ENCODE data around the gene RAB21.

GRCh38 chr12:71710276-71711125, 44.2 kb upstream of the RAB21 start:
- no peak for TF ChIP-seq CTCF (IDR thresholded peaks at IDR 0.05; ENCODE audit: low read depth, low read length, missing input control)
- no peak for TF ChIP-seq GABPA (IDR thresholded peaks at IDR 0.05 in 1 of 2, conservative IDR thresholded peaks at IDR 0.05 in 1 of 2)
- no peak for TF ChIP-seq ATF3 (IDR thresholded peaks at IDR 0.05)
- no peak for TF ChIP-seq JUND (IDR thresholded peaks at IDR 0.05)
- TF ChIP-seq RAD21 (IDR thresholded peaks at IDR 0.05) = no peak
- TF ChIP-seq HNF4G (IDR thresholded peaks at IDR 0.05) = no peak
- no peak for TF ChIP-seq YY1 (IDR thresholded peaks at IDR 0.05)
- no peak for TF ChIP-seq MAX (IDR thresholded peaks at IDR 0.05)
- TF ChIP-seq TAF1 (conservative IDR thresholded peaks at IDR 0.05) = no peak
